NCI-H446 (cell line): Measurements from ENCODE around the gene ANKRD11.
"Not testable (repeated sequence)": the region's sequence is repeated elsewhere in the genome, so short reads cannot be mapped to it uniquely, and the experiment has no call there.

Experiments used
- DNase-seq, 2 experiments: peaks; one replicate each; lab custom pipeline; 2025; lab: John Stamatoyannopoulos, UW

The ANKRD11 gene

DNA sequence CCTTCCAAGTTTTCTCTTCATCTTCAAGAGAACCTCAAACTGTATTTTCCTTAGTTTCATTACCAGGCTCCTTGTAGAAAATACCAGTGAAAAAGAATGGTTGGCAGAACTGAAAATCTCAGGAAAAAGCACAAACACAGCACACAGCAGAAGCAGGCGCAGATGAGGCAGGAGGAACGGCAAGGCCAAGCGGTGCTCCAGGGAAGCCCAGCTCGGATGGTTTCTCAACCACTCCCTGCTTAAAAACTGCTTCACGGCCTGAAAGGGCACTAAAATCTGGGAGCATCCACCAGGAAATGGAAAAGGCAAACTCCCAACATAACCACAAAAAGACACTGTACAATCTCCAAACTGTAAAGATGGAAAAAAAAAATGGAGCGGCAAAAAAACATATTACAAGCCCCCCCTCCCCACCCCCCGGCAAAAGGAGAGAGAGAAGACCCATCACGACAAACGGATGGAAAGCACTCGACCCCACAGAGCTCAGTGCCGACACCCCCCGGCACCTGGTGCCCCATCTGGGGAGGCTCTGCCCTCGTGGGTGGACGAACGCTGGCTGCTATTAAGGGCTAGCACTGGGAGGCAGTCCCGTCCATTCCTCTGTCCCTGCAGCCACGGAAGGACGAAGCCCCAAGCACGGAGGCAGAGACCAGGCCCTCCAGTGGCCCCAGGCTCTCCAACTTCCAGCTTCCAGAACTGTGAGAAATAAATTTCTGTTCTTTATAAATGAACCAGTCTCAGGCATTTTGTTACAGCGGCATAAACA lies 145.3 kb downstream of the ANKRD11 start:
- no peak for DNase-seq

DNA sequence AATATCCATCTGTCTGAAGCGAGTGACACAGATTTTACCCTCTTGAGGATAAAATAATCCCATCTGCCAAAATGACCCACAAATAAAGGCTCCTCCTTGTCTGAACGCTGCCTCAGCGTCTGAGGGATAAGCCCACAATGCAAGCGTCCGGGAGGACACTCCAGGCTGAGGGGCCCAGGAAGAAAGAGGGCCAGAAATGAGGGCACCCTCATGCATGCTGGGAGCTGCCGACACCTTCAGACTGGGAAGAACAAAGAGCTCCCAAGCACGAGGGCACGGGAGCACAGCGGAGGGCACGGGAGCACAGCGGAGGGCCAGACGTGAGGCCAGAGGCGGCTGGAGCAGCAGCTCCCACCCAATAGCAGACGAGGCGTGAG lies 145.9 kb downstream of the ANKRD11 start:
- no peak for DNase-seq

DNA sequence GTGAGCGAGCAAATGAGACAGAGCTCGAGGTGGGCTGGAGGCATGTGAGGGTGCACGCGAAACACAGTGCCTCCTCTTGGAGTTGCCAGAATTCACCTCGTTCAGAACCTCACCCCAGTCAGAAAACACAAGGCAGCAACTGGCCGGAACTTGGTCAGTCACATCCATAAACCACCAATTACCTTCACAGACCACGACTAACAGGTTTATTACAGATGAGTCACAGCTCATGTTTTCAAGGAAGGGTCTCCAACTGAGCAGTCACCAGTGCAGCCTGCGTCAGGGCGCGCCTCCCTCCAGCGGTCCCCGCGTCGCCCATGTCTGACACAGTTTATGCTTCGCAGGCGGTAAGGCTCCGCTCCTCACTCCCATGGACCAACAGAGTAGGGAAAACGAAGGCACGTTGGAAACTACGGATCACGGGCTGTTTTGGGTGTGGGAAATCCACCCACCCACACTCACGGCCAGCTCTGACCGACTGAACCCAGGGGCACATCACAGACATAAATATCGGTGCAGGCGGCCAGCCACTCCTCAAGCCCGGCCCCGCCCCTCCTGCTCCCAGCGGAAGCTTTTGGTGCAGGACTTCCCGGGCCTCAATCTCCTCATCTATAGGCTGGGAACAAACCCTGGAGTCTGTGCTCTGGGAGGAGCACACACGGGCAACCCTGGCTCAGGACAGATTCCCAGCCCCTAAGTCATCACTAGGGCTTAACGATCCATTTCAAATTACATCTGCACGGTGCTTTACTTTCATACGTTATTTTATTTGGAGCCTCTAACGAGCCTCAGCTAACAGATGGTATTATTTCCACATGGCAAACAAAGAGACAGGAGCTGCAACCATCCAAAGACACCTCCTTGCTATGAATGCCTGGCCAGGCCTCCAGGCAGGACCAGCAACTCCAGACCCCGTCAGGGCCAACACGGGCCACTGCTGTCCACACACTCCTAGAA lies 146.6 kb downstream of the ANKRD11 start:
- DNase-seq, result peak; percentile 27 to 61

DNA sequence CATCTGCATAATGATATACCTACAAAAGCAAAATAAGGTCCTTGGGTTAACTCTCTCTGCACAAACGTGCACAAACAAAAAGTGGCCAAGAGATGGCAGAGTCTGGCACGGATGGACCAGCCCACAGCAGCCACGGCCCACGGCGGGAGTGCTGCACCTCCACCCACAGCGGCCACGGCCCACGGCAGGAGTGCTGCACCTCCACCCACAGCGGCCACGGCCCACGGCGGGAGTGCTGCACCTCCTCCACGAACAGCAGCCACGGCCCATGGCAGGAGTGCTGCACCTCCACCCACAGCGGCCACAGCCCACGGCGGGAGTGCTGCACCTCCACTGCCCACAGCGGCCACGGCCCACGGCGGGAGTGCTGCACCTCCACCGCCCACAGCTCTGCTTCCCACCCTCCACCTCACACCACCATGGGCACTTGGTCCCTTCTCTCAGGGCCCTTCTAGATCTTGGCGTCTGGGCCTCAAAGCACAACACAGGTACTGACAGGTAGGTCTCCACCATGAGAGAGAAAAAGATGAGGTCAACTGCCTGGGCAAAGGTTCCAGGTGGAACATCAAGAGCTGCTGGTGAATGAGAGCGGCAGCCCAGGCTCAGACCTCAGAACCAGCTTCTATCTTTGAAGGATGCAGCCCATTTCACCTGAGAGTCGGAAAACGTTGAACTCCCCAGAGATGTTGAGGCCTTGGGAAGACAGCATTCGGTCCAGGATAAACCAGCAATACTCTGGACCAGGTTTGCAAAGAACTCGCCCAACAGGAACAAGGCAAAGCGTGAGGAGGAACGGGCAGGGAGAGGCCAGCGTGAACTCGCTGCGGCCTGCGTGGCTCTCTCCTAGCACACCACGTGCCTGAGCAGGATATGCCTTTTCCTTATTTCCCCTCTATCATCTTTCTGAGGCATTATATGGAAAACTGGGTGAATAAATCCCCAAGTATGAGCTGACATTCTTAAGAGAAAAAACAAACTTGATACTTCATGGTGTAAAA lies 148.4 kb downstream of the ANKRD11 start:
- no peak for DNase-seq

DNA sequence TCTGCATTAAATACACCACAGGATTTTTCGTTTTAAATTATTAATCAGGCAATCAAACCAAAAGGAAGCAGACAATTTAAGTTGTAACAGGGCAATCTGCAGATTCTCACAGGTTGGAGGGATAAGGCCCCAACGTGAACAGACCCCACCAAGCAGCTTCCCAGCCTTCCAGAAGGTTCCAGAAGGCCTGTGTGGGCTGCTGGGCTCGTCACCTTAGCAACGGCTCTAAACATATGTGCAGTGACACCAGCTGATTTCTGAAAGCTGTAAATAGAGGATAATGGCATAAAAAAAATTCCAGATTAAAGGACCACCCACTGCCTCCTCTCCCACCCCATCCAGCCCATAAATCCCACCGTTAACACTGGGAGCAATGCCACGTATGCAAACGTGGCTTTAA lies 149.1 kb downstream of the ANKRD11 start:
- DNase-seq, result no peak

DNA sequence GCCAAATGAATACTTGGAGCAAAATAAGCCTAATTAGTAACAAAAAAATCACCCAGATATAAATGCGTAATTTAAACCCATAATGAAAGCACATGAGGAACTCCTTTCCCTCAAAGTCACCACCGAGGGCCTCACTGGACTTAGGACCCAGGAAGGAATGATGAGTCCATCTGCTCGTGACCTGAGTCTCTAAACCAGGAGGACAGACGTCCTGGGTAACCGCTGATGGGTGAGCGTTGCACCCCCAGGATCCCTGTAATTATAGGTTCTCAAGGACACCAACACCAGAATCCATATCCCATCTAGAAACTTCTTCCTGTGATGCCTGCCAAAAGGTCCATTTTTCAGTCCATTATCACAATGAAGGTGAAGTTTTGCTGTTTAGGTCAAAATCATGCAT lies 151.5 kb downstream of the ANKRD11 start:
- no peak for DNase-seq

DNA sequence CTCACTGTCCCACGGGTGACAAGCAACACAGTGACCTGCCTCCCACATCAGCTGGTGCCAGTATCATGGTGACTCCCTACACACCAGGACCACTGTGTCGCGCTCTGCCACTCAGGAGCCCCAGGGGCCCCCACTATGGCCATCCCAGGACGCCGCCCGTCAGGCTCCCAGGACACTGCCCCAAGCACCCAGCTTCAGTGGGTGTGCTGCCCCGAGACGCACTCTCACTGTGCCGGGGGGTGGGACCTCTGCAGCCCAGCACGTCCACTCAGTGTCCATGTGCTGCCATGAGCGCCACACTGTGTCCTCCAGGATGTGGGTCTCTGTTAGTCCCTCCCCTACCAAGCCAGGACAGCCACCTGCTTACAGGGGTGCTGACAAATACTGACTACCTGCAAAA lies 152.4 kb downstream of the ANKRD11 start:
- DNase-seq, result no peak

DNA sequence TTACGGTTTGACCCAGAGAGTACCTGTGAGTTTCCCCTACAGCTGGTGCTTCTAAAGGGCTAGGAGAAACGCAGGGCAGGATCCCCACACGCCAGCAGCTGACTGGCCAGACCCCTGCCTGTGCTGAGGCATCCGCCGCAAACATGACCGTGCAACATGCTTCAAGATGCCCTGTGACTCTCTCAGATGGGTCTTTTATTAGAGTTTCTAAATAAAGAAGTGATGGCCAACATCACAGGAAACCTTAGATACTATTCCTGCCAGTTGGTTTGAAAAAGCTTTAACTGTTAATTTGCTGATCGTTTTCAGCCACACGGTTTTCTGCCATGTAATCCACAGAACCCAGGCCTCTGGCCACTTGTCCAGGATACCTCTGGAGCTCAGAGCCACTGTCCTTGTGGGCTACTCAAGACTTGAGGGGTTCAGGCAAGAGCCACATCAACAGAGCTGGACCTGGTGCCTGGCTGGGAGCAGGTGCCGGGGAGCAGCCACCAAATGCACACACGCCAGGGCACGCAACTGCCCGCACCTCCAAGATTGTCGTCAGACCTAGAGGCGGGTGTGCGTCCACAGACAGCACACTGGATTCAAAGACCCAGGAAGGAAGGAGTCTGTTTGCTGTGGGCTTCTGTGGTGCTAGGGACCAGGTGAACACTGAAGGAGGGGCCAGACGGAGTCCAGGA lies 154.4 kb downstream of the ANKRD11 start:
- no peak for DNase-seq

DNA sequence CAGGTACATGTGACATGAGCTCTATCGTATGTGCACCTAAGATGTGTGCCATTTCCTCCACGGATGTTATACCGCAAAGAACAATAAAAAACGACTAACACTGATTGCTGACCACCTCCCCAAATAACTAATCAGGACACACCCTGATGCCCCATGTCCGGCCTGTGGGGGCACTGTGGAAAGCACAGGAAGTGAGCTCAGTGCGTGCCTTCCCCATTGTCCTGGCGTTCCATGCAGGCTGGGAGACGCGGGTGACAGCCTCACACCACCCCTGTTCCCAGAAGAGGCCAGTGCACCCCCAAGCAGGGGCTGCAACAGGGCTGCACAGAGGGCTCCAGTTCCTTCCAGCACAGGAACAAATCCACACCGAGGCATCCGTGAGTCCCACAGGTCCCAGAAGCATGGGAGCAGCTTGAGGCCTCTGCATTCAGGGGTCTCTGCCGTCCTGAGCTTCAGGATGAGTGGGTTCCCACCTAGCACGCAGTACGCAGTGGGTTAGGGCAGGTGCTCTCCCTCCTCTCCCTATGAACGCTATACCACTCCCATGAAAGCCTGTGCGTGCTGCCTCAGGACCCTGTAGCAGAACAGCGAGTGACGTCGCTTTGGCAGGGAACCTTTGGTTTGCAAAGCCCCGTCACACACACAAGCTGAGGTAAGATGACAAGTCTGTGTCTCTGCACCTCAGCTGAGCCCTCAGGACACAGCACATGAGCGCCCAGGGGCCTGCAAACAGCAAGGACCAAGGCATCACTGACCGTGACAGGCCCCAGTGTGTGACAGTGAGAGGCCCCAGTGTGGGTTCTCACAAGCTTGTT lies 155.2 kb downstream of the ANKRD11 start:
- DNase-seq, result no peak

DNA sequence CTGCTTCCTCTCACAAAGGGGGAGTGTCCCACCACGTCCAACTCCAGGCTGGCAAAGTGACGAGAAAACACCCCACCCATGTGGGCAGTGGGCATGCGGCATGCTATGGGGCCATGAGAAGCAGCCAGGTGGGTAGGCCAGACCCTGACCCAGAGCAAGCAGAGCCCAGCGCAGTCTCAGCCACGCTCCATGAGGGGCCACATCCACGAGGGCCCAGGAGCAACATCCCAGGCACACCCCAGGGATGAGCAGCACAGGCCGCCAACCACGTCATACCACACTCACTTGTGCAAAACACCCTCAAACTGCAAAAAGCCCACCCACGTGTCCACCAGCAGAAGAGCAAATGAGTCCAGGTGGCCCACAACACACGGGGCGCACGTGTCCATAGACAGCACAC lies 155.9 kb downstream of the ANKRD11 start:
- DNase-seq, result no peak

DNA sequence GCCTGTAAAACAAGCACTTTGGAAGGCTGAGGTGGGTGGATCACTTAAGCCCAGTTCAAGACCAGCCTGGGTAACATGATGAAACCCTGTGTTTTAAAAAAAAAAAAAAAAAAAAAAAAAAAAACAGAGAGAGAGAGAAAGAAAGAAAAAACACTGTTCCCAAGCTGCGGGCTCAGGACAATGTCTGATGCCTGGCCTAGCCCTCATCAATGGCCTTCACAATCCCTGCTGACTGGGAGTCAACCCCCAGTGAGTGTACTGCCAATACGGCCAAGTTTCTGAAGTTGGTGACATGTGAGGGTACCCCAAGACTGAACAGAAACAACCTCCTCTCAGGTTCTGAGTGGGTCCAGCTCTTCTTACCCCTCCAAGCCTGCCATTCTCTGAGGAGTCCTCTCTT lies 156.3 kb downstream of the ANKRD11 start:
- no peak for DNase-seq

DNA sequence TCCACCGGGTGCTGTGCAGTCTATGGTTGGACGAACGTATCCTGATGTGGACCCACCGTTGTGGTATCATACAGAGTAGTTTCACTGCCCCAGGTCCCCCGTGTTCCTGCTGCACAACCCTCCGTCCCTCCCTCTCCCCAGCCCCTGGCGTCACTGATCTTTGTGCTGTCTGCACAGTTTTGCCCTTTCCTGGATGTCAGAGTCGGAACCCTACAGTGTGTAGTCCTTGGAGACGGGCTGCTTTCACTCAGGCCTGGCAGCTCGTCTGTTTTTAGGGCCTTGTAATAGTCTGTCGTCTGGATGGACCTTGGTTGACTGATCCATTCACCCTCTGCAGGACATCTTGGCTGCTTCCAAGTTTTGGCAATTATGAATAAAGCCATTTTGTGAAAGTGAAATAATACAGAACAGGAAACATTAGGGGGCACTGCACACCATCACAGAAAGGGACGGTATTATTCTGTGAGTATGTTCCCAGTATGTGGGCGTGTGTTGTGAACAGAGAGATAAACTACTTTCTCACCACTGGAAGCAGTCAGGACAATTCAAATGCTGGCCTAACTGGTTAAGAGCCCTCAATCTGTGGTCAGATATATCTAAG lies 156.9 kb downstream of the ANKRD11 start:
- peak in 1 of 2 experiments; percentile 38 for DNase-seq

DNA sequence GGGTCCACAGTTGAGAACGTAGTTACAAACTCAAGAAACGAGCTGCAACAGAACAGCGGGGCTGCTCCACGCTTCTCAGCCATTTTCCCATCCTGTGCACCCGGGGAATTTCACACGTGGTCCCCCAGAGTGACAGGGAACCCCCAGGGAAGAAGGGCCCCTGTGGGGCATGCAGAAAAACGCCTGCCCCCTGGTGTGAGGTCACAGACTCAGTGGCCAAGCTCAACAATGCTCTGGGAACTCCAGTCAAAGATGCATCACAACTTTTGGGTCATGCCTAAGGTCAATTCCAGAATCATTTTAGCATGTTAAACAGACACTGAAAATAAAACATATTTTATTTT lies 157.5 kb downstream of the ANKRD11 start:
- DNase-seq, result no peak

DNA sequence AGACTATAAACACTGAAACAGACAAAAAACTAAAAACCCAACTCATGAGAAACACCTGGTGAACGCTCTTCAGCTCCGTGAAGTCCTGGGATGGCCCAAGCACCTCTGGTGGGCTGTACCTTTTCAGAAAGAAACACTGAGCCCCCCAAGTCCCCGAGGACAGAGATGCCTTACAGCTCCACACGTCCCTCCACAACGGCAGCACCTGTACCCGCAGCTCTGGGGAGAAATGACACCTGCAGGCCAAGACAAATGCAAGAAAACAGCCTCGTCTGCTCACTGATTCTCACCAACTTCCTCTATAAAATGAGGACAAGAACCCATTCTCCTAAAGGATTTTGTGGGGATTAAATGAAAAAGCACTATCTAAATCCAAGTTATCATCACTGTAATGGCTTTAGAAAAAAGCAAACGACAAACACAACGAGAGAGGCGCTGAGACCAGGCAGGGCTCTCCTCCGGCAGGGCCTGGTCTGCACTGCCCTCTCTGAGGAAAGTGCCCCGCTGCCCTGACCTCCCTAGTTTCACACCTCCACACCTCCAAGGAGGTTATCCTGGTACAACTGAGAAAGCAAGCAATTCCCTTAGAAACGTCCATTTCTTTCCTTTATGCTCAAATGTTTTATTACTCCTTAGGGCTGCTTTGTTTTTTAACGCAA lies 158.0 kb downstream of the ANKRD11 start:
- DNase-seq, result no peak

DNA sequence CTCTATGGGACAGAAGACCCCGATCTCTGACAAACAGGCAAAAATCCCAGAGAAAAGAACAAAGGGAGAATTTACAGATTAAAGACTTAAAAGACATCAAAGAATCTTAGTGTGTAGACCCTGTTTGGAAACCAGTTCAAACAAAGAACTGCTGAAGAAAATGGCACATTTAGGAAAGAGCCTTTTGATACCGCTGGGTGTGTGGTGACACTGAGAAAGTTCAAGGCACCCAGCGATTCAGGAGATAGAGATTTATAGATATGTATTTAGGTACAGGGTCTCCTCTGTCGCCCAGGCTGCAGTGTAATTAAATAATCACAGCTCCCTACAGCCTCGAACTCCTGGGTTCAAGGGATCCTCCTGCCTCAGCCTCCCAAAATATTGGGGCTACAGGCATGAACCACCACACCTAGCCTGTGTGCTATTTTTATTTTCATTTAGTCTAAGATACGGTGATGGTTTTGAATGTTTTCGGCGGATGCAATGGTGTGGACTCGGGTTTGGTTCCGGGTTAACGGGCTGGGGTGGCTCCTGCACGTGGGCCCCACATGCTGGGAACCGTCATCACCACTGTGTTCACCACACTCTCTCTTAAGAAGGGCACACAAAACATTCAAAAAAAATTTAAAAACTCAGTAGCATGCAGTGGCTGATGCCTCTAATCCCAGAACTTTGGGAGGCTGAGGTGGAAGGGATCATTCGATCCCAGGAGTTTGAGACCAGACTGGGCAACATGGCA lies 158.8 kb downstream of the ANKRD11 start:
- DNase-seq, result no peak

DNA sequence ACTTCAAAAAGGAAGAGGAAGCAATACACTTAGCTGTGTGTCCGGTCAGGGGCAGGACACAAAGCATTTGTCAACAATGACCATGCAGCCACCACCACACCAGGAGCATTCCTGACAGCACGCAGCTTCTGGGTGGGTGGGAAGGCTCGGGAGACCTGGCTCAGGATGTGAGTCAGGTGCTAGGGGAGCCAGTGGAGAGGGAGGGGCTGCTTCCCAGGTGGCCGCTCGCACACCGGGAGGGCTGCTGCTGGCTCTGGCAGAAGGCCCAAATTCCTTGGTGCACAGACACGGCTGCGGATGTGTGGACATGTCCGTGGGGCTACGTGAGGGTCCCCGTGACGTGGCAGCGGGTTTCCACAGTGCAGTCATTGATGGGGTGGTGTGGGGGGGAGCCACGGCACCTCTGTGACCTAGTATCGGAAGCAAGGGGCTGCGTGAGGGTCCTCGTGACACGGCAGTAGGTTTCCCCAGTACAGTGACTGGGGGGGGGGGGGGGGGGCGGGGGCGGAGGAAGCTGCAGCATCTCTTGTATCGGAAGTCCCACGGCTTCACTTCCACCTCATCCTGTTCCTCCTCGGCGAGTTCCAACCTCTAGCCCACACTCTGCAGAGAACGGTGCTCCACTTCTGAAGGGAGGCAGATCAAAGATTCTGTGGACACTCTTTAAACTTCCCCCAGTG lies 160.0 kb downstream of the ANKRD11 start:
- DNase-seq, result no peak

DNA sequence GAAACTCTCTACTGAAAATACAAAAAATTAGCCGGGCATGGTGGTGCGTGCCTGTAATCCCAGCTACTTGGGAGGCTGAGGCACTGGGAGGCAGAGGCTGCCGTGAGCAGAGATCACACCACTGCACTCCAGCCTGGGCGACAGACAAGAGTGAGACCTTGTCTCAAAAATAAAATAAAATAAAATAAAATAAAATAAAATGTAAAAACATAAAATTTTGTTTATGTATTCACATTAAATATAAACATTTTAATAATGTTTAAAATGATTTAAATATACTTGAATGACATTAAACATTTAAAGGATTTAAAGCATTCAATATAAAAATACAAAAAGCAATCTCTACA lies 160.6 kb downstream of the ANKRD11 start:
- not testable (repeated sequence) for DNase-seq
